Nephron progenitor cell (in vitro differentiated cells): ENCODE results near the gene ZMAT5.

ENCODE experiments used
- DNase-seq: peaks from one replicate; pipeline ENCODE4 v3.0.0; 2021
- H3K27ac Mint-ChIP-seq: 2 replicates; pipeline ENCODE4 v1.8.0; 2021; ENCODE audit warnings: mild to moderate bottlenecking, moderate library complexity, mixed read lengths
- H3K27me3 Mint-ChIP-seq: 2 replicates; pipeline ENCODE4 v1.8.0; 2021; ENCODE audit warnings: mild to moderate bottlenecking, low read depth, mixed read lengths; ENCODE audit not compliant: poor library complexity
- H3K36me3 Mint-ChIP-seq: 2 replicates; pipeline ENCODE4 v1.8.0; 2021; ENCODE audit warnings: low read depth, mixed read lengths
- H3K4me1 Mint-ChIP-seq: 2 replicates; pipeline ENCODE4 v1.8.0; 2021; ENCODE audit warnings: mixed read lengths
- H3K4me3 Mint-ChIP-seq: 2 replicates; pipeline ENCODE4 v1.8.0; 2021; ENCODE audit warnings: mild to moderate bottlenecking, moderate library complexity, mixed read lengths
- H3K9me3 Mint-ChIP-seq: 2 replicates; pipeline ENCODE4 v1.8.0; 2021; ENCODE audit warnings: mild to moderate bottlenecking, moderate library complexity, mixed read lengths
- TF ChIP-seq, protein P1 (sequence below): fragments of 200-600 bp; sonication (generic); IDR thresholded peaks from 2 replicates; pipeline ENCODE4 v1.5.0; 2021; ENCODE audit warnings: antibody characterized with exemption

ZMAT5 gene

DNA sequence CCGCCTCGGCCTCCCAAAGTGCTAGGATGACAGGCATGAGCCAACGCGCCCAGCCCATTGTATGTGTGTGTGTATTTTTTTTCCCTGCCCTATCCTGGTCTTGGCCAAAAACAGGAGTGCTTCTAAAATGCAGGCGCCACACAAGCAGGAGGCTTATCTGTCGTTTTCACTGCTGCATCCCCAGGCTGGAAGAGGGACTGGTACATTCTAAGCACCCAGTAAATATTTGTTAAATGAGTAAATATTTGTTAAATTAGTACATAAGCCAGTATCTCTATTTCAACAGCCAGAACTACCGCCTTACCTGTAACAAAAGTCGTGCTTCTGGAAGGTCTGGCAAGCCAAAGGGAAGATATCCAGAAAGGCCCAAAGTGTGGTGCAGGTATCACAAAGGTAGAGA lies 46.3 kb upstream of the ZMAT5 start:
- H3K36me3 Mint-ChIP-seq, result peaks cover 67% of the 10 kb centered on the region
- H3K9me3 Mint-ChIP-seq, result no peaks in the 10 kb centered on the region
- H3K27me3 Mint-ChIP-seq, result peaks cover 4% of the 10 kb centered on the region
- H3K4me3 Mint-ChIP-seq, result no peak overlapping the region
- DNase-seq, result no peak
- H3K27ac Mint-ChIP-seq, result no peak overlapping the region
- H3K4me1 Mint-ChIP-seq, result peaks cover 46% of the 10 kb centered on the region
- TF ChIP-seq, protein P1, sequence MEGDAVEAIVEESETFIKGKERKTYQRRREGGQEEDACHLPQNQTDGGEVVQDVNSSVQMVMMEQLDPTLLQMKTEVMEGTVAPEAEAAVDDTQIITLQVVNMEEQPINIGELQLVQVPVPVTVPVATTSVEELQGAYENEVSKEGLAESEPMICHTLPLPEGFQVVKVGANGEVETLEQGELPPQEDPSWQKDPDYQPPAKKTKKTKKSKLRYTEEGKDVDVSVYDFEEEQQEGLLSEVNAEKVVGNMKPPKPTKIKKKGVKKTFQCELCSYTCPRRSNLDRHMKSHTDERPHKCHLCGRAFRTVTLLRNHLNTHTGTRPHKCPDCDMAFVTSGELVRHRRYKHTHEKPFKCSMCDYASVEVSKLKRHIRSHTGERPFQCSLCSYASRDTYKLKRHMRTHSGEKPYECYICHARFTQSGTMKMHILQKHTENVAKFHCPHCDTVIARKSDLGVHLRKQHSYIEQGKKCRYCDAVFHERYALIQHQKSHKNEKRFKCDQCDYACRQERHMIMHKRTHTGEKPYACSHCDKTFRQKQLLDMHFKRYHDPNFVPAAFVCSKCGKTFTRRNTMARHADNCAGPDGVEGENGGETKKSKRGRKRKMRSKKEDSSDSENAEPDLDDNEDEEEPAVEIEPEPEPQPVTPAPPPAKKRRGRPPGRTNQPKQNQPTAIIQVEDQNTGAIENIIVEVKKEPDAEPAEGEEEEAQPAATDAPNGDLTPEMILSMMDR, result no peak

DNA sequence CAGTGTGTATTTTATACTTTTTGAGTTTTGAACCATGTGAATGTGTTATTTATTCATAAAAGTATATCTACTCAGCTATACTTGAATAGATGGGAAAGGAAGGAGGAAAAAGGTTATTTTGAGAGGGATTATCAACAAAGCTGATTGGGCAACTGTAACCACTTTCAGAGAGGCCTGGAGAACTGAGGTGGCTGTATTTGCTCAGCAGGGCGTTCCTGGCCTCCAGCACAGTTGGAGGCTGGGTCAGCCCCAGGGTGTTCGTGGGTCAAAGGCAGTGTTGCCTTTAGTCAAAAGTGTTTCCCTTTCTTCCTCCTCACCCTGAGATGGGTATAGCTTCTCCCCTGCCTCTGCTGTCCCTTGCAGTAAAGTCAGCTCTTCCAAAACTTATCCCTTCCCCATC lies 44.6 kb upstream of the ZMAT5 start:
- no peak overlapping the region for H3K27ac Mint-ChIP-seq
- H3K4me3 Mint-ChIP-seq, result no peak overlapping the region
- H3K9me3 Mint-ChIP-seq, result no peaks in the 10 kb centered on the region
- peaks cover 54% of the 10 kb centered on the region for H3K4me1 Mint-ChIP-seq
- peaks cover 63% of the 10 kb centered on the region for H3K36me3 Mint-ChIP-seq
- H3K27me3 Mint-ChIP-seq, result peaks cover 7% of the 10 kb centered on the region
- TF ChIP-seq, protein P1, result no peak
- DNase-seq, result no peak

DNA sequence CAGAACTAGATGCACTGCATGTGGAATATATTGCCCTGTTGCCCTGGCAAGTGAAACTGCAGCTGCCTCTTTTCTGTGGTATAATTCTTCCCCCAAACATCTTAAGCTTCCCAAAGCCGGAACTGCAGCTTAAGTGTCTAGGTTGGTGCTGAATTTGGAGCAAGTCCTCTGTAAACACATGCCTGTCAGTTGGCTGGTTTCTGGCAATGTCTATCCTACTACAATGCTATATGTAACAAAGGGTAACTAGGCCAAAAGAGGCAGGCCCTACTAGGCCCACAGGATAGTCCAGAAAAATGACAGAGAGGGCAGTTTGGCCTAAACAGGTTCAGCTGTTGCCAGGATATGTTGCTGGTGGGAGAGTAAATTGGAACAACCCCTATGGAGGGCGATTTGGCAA lies 43.4 kb upstream of the ZMAT5 start:
- TF ChIP-seq, protein P1, result no peak
- H3K4me3 Mint-ChIP-seq, result no peak overlapping the region
- H3K27me3 Mint-ChIP-seq, result peaks cover 7% of the 10 kb centered on the region
- peak overlapping the region; percentile 2 for H3K27ac Mint-ChIP-seq
- no peaks in the 10 kb centered on the region for H3K9me3 Mint-ChIP-seq
- peaks cover 66% of the 10 kb centered on the region for H3K36me3 Mint-ChIP-seq
- no peak for DNase-seq
- H3K4me1 Mint-ChIP-seq, result peaks cover 54% of the 10 kb centered on the region

DNA sequence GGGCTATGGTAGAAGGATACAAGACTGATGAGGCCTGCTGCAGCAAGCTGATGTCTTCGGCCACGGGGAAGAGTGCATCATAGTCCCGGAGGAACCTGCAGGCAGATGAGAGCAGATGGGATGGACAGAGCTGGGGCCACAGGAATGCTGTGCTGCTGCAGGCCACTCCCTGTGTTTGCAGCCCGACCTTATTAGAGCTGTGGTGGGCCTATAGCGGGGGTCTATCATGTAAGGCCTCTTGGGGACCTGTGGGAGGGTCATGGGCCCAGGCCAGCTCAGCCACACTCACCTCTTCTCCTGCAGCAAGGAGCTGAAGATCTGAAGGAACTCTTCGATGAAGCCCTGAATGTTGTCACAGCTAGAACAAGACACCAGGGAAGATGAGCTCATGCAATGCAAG lies 39.4 kb upstream of the ZMAT5 start:
- H3K27me3 Mint-ChIP-seq, result peaks cover 2% of the 10 kb centered on the region
- H3K4me3 Mint-ChIP-seq, result no peak overlapping the region
- TF ChIP-seq, protein P1, result no peak
- peaks cover 51% of the 10 kb centered on the region for H3K36me3 Mint-ChIP-seq
- peak overlapping the region; percentile 85 for H3K27ac Mint-ChIP-seq
- H3K9me3 Mint-ChIP-seq, result no peaks in the 10 kb centered on the region
- peaks cover 48% of the 10 kb centered on the region for H3K4me1 Mint-ChIP-seq
- no peak for DNase-seq

DNA sequence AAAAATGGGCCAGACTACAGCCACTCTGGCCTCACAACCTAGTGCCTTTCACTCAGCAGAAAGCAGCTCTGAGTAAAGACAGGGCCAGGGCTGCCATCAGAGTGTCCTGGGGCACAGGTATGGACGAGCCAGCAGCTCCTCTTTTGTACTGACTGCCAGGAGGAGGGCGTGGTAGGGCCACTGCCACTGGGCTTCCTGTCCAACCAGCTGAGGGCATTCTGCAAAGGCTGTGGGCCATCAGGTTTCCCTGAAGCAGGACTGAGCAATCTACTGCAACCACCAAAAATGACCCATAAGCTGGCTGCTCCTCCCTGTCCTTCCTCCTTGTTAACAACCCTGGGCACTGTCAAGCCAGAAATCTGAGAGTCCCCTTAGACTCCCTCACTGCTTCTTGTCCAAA lies 38.2 kb upstream of the ZMAT5 start:
- Mint-ChIP-seq H3K9me3 (no peaks in the 10 kb centered on the region), H3K27me3 (peaks cover 2% of the 10 kb centered on the region), H3K4me1 (peaks cover 46% of the 10 kb centered on the region), H3K27ac (no peak overlapping the region), H3K36me3 (peaks cover 55% of the 10 kb centered on the region), H3K4me3 (no peak overlapping the region)
- no peak for DNase-seq
- TF ChIP-seq, protein P1, result no peak

DNA sequence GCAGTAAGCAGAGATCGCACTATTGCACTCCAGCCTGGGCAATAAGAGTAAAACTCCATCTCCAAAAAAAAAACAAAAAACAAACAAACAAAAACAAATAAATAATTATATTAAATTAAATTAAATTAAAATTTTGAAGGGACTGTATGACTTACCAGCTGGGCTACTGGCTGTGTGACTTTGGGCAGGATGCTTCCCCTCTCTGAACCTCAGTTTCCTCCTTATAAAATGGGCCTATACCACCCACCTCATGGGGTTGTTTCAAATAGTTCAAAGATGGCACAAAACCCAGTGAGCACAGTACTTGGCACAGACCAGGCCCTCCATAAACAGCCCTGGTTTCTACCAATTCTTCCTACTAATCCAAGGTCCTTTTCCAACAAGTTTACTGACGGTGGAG lies 36.4 kb upstream of the ZMAT5 start:
- Mint-ChIP-seq H3K27me3 (peaks cover 2% of the 10 kb centered on the region), H3K4me1 (peaks cover 39% of the 10 kb centered on the region), H3K4me3 (no peak overlapping the region), H3K27ac (no peak overlapping the region), H3K36me3 (peaks cover 56% of the 10 kb centered on the region), H3K9me3 (no peaks in the 10 kb centered on the region)
- TF ChIP-seq, protein P1, result no peak
- DNase-seq, result no peak
